Lower lobe of right lung (tissue), 2 donors: ENCODE data around the gene NYNRIN. TPM values are rescaled to one million over a fixed set of nuclear protein-coding genes. Genes with fewer than 3 reads are reported as not detected.
"Not testable (repeated sequence)": the region's sequence is repeated elsewhere in the genome, so short reads cannot be mapped to it uniquely, and the experiment has no call there.

ENCODE experiments used
- ATAC-seq, 2 donors: fragments of 200-7000 bp; cut with Tn5 transposase; one replicate each; pipeline ENCODE4 v1.9.1; 2020 to 2022; ENCODE audit warnings: mild to moderate bottlenecking in 2 of 2, moderate library complexity in 2 of 2
- DNase-seq: peaks from one replicate; pipeline ENCODE4 v3.0.0-alpha.2; 2020
- H3K27ac ChIP-seq: fragments of 200-600 bp; one replicate; pipeline ENCODE4 v1.8.0; 2022
- H3K27me3 ChIP-seq: fragments of 200-600 bp; one replicate; pipeline ENCODE4 v1.8.0; 2022; ENCODE audit warnings: low read depth
- H3K36me3 ChIP-seq: fragments of 200-600 bp; one replicate; pipeline ENCODE4 v1.8.0; 2022; ENCODE audit warnings: mild to moderate bottlenecking
- H3K4me1 ChIP-seq: fragments of 200-600 bp; one replicate; pipeline ENCODE4 v1.8.0; 2022
- H3K4me3 ChIP-seq: fragments of 200-600 bp; one replicate; pipeline ENCODE4 v1.8.0; 2022; ENCODE audit warnings: mild to moderate bottlenecking
- H3K9me3 ChIP-seq: fragments of 200-600 bp; one replicate; pipeline ENCODE4 v1.8.0; 2022
- CTCF ChIP-seq: fragments of 200-600 bp; IDR thresholded peaks from one replicate; pipeline ENCODE4 v1.8.0; 2022; ENCODE audit warnings: antibody characterized with exemption, mild to moderate bottlenecking
- intact Hi-C: fragments of 100-400 bp; cut with DNase I; formaldehyde crosslinking; loops from one replicate; pipeline ENCODE4 v1.11.0; 2022
- total RNA-seq: library from RNA; stranded (reverse); fragmentation: NEBNext Ultra II Directional; extraction: Animal tissue kit (Norgen Biotek cat#: 25700); gene quantifications from one replicate; pipeline ENCODE4 v1.2.1, GENCODE V29; 2021
- donor health status: DM: no; HTN: yes; CAD: no; lungs with severe emphysema.

NYNRIN gene
- total RNA-seq, 1 donor from 2014 or later, result 17.9 TPM

- DNase-seq (no peak), ATAC-seq (no peak)
- Histone ChIP-seq H3K4me3 (peak overlapping the region; percentile 82), H3K4me1 (peaks cover 57% of the 10 kb centered on the region), H3K36me3 (peaks cover 43% of the 10 kb centered on the region), H3K27me3 (no peaks in the 10 kb centered on the region), H3K27ac (peak overlapping the region; percentile 99), H3K9me3 (no peaks in the 10 kb centered on the region)
- no peak for TF ChIP-seq CTCF
- intact Hi-C loops, result no loop called here
Measured at GRCh38 chr14:24441904-24442239, 43.1 kb downstream of the NYNRIN start.

GRCh38 chr14:24442240-24443052 is 43.6 kb downstream of the NYNRIN start, which contains the start of gene SDR39U1:
Gene SDR39U1, minus strand, starts transcription at chr14:24442776. Its CDS starts 7 bp downstream, at chr14:24442769.
- peak; percentile 97 for DNase-seq

GRCh38 chr14:24443053-24443665 is 44.4 kb downstream of the NYNRIN start:
- peaks cover 44% of the 10 kb centered on the region for H3K4me1 ChIP-seq
- TF ChIP-seq CTCF, result no peak
- intact Hi-C loops, result no loop called here
- H3K27me3 ChIP-seq, result no peaks in the 10 kb centered on the region
- peak overlapping the region; percentile 99 for H3K27ac ChIP-seq
- peaks cover 30% of the 10 kb centered on the region for H3K36me3 ChIP-seq
- peak overlapping the region; percentile 82 for H3K4me3 ChIP-seq
- DNase-seq (no peak), ATAC-seq (no peak)
- H3K9me3 ChIP-seq, result no peaks in the 10 kb centered on the region

More at GRCh38 chr14:24442240-24443052, 43.6 kb downstream of the NYNRIN start, which contains the start of gene SDR39U1:
- peak; percentile 97 to 98 for ATAC-seq
- H3K4me1 ChIP-seq, result peaks cover 51% of the 10 kb centered on the region
- no peaks in the 10 kb centered on the region for H3K27me3 ChIP-seq
- no peaks in the 10 kb centered on the region for H3K9me3 ChIP-seq
- peaks cover 38% of the 10 kb centered on the region for H3K36me3 ChIP-seq
- no peak for TF ChIP-seq CTCF
- peak within 1 kb of the TSS; percentile 82 for H3K4me3 ChIP-seq
- peak within 1 kb of the TSS; percentile 99 for H3K27ac ChIP-seq
- intact Hi-C loops, result no loop called here

- H3K9me3 ChIP-seq, H3K4me3 ChIP-seq, H3K4me1 ChIP-seq, ATAC-seq, DNase-seq, H3K27me3 ChIP-seq, H3K27ac ChIP-seq, intact Hi-C loops, H3K36me3 ChIP-seq: not testable (repeated sequence)
Measured at GRCh38 chr14:24450828-24451227, 52.0 kb downstream of the NYNRIN start.

- H3K27ac ChIP-seq, result no peak overlapping the region
- intact Hi-C loops, result no loop called here
- ATAC-seq, result no peak
- H3K27me3 ChIP-seq, result no peaks in the 10 kb centered on the region
- DNase-seq, result no peak
- no peaks in the 10 kb centered on the region for H3K36me3 ChIP-seq
- no peak for TF ChIP-seq CTCF
- no peaks in the 10 kb centered on the region for H3K9me3 ChIP-seq
- no peak overlapping the region for H3K4me3 ChIP-seq
- H3K4me1 ChIP-seq, result no peaks in the 10 kb centered on the region
Measured at GRCh38 chr14:24456980-24457379, 58.2 kb downstream of the NYNRIN start.

- H3K27me3 ChIP-seq, result no peaks in the 10 kb centered on the region
- no peaks in the 10 kb centered on the region for H3K9me3 ChIP-seq
- no peak for TF ChIP-seq CTCF
- intact Hi-C loops, result no loop called here
- ATAC-seq (no peak), DNase-seq (no peak)
- H3K27ac ChIP-seq, result no peak overlapping the region
- H3K4me1 ChIP-seq, result no peaks in the 10 kb centered on the region
- no peak overlapping the region for H3K4me3 ChIP-seq
- no peaks in the 10 kb centered on the region for H3K36me3 ChIP-seq
Measured at GRCh38 chr14:24458736-24459135, 59.9 kb downstream of the NYNRIN start.
